LNCaP clone FGC (cell line): ENCODE results near the gene TP53I11.

Experiments used
- DNase-seq: peaks from one replicate; pipeline ENCODE4 v3.0.0-alpha.2; 2011; ENCODE audit warnings: low read depth
- H3K4me3 ChIP-seq: 2 replicates; pipeline ENCODE4 v1.5.1; 2011; ENCODE audit warnings: mild to moderate bottlenecking, low read depth, low read length, control low read depth
- CTCF ChIP-seq: IDR thresholded peaks from 2 replicates; pipeline ENCODE4 v1.5.1; 2012; ENCODE audit warnings: mild to moderate bottlenecking; ENCODE audit not compliant: control insufficient read depth, insufficient read depth; ENCODE audit errors: extremely low read depth

The TP53I11 gene

DNA sequence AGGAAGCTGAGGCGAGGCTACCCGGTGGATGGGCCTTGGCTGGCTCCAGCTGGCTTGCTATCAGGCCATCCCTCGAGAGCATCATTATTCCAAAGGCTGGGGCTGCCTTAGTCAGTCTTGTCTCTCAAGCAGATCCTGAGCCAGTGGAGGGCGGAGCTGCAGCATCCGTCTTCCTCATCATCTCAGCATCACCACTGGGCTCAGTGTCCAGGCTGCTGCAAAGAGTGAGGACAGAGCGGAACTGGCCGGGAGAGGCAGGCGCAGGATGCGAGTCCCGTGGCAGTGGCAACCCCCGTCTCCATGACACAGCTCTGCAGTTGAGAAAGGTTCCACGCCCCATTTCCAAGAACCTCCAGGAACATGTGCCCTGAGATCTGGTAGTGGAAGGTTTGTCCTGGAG lies 4.4 kb downstream of the TP53I11 start:
- DNase-seq, result no peak
- no peak overlapping the region for H3K4me3 ChIP-seq
- no peak for TF ChIP-seq CTCF

DNA sequence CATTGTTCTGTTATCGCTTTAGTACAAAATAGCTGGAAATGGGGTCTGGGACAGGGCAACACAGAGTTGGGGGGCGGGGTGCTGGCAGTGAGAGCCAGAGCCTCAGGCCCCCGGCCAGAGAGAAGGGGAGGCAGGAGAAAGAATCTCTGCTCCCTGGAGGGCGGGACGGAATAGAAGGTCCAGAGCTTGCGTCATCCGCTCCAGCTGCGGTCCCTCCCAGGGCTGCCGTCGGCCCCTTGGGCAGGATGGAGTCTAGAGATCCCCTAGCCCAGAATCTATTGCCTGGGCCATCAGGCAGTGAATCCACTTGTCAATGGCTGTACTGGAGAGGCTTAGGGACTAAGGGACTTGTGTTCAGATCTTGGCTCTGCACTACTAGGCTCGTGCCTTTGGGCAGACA lies 5.0 kb downstream of the TP53I11 start:
- TF ChIP-seq CTCF, result no peak
- no peak for DNase-seq

GRCh38 chr11:44944853-44945235 lies 5.8 kb downstream of the TP53I11 start:
- no peak for TF ChIP-seq CTCF
- H3K4me3 ChIP-seq, result no peak overlapping the region
- no peak for DNase-seq

More for the DNA sequence above, 5.0 kb downstream of the TP53I11 start:
- H3K4me3 ChIP-seq, result no peak overlapping the region

- H3K4me3 ChIP-seq, result no peak overlapping the region
- DNase-seq, result no peak
- TF ChIP-seq CTCF, result no peak
These were observed 6.4 kb downstream of the TP53I11 start for GRCh38 chr11:44944181-44944852.

DNA sequence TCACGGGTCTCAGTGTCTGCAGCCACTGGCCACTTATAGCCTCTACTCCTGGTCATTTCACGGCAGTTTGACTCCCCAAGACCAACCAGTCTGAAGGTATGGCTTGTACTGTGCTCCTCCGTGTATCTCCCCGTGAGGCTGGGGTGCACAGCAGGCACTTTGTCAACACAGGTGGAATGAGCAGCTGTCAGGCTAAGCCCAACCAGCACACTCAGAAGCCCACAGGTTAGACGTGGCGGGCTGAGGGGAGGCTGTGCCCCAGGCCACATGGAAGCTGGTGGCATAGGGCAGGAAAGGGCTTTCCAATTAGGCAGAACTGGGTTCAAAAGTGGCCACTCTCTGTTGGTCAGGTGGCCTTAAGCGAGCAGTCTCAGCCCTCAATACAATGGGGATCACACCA lies 7.0 kb downstream of the TP53I11 start:
- no peak for DNase-seq
- no peak for TF ChIP-seq CTCF
- H3K4me3 ChIP-seq, result no peak overlapping the region

GRCh38 chr11:44943118-44943517 lies 7.6 kb downstream of the TP53I11 start:
- DNase-seq, result no peak

More at GRCh38 chr11:44943118-44943517, 7.6 kb downstream of the TP53I11 start:
- TF ChIP-seq CTCF, result no peak
- no peak overlapping the region for H3K4me3 ChIP-seq
